Kidney (tissue), 14 donors: ENCODE results near the gene PRAC1. TPM values are rescaled to one million over a fixed set of nuclear protein-coding genes. Genes with fewer than 3 reads are reported as not detected.

Experiments
- DNase-seq, 5 donors: peaks; one replicate each; pipeline ENCODE4 v3.0.0-alpha.2; 2013 to 2020
- FAIRE-seq: peaks from 2 replicates; lab custom pipeline; 2012; peaks lifted over from hg19 to GRCh38; lab: Jason Lieb, UNC
- H3K27ac ChIP-seq, 2 donors: one replicate each; pipeline ENCODE4 v1.7.0; 2013; ENCODE audit warnings: low read depth in 2 of 2, low read length in 2 of 2, inconsistent platforms in 1 of 2
- H3K27me3 ChIP-seq: one replicate; pipeline ENCODE4 v1.7.1; 2013; ENCODE audit warnings: low read length, inconsistent platforms; ENCODE audit not compliant: control insufficient read depth, insufficient read depth
- H3K36me3 ChIP-seq, 3 donors: one replicate each; pipeline versions ENCODE4 v1.7.0 to v1.7.1; 2013; ENCODE audit warnings: low read length in 3 of 3, control low read depth in 1 of 3, inconsistent platforms in 1 of 3; ENCODE audit not compliant: insufficient read depth in 3 of 3, control insufficient read depth in 2 of 3
- H3K4me1 ChIP-seq, 3 donors: one replicate each; pipeline versions ENCODE4 v1.7.0 to v1.7.1; 2013; ENCODE audit warnings: low read length in 3 of 3, inconsistent platforms in 1 of 3, low read depth in 1 of 3; ENCODE audit not compliant: control insufficient read depth in 2 of 3, insufficient read depth in 2 of 3
- H3K4me3 ChIP-seq, 3 donors: one replicate each; pipeline versions ENCODE4 v1.7.0 to v1.8.1; 2013; ENCODE audit warnings: low read length in 3 of 3, control low read depth in 1 of 3, inconsistent platforms in 1 of 3
- H3K9ac ChIP-seq, 3 donors: one replicate each; pipeline versions ENCODE4 v1.7.0 to v1.7.1; 2013; ENCODE audit warnings: low read length in 3 of 3, control low read depth in 1 of 3, inconsistent platforms in 1 of 3
- H3K9me3 ChIP-seq, 3 donors: one replicate each; pipeline versions ENCODE4 v1.7.0 to v1.7.1; 2013; ENCODE audit warnings: low read length in 3 of 3, control low read depth in 1 of 3, inconsistent platforms in 1 of 3; ENCODE audit not compliant: control insufficient read depth in 2 of 3, insufficient read depth in 1 of 3
- intact Hi-C: fragments of 100-400 bp; cut with DNase I; formaldehyde crosslinking; loops from one replicate; pipeline ENCODE4 v1.11.1; 2022
- polyA plus RNA-seq: library from polyadenylated mRNA; stranded (reverse); fragments of 350-450 nt; fragmentation: Illumina TruSeq; extraction: RNeasy Lipid Tissue Mini Kit (QIAGEN cat#74804); gene quantifications from one replicate; pipeline ENCODE4 v1.2.3, GENCODE V29; 2014; ENCODE audit warnings: low read depth, low replicate concordance; ENCODE audit not compliant: insufficient read depth
- total RNA-seq: library from RNA; stranded (reverse); fragmentation: NEBNext Ultra II Directional; extraction: Animal tissue kit (Norgen Biotek cat#: 25700); gene quantifications from one replicate; pipeline ENCODE4 v1.2.1, GENCODE V29; 2021
- TF ChIP-seq, protein P1 (sequence below): IDR thresholded peaks from 3 replicates; pipeline ENCODE4 v1.5.1; 2012; ENCODE audit warnings: mild to moderate bottlenecking, moderate library complexity, borderline replicate concordance; ENCODE audit not compliant: insufficient read depth; ENCODE audit errors: extremely low read depth
- donor health status: control.
- donor health status: control.
- donor health status: control.
- donor health status: control.
- donor health status: control.
- donor health status: DM: yes; HTN: yes; CAD: no.
- donor health status: Normal renal cell carcinoma (clear cell type).

The PRAC1 gene
- total and polyA plus RNA-seq, 2 donors from 2014 or later = not detected

DNA sequence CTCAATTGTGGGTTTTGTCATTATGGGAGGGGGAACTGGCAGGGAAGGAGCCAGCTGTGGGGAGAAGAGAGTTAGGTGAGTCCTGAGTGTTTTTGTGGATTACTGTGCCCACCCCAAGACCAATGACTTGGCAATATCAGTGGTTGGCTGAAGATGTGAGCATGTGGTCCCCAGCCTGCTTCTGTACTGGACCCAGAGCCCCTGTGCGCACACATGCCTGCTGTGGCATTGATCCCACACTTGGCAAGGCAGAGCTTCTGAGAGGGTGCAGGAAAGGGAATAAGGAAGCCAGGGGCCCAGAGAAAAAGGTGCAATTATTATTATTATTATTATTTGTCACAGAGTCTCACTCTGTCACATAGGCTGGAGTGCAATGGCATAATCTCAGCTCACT lies 1.3 kb downstream of the PRAC1 start:
- FAIRE-seq = no peak

DNA sequence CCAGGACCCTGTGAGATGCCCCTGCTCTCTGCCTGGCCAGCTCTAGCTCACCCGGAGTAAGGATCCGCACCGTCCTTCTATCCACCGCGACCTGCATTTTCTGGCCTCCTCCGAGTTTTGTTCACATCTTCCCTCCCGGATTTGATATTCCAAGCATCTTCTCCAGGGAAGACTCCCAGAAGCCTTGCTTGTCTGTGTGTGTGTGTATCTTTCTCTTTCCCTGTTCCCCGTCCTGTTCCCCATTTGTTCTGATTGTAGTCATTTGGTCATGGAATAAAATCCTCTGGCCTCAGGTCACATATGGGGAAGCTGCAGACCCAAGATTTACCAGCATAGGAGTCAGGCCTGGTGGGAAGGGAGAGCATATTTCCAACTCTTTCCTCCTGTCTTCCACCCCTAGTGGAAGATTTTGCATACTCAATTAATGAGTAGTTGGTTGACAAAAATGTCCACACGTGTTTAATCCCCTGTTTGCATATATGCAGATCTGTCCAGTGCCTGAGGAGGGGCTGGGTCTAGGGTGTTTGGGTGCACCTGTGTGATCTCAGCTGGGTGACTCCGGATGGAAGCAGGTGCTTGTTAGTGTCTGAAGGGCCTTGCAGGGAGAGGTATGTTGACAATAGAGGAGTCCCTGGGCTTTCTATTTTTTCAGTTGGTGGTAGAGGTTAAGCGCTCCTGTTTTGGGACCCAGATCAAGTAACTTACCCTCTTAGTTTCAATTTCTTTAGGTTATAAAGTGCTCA lies 1.9 kb downstream of the PRAC1 start:
- no peak for FAIRE-seq

More for the DNA sequence above, 1.3 kb downstream of the PRAC1 start:
- H3K27me3 ChIP-seq = peaks cover 89% of the 10 kb centered on the region
- no peaks in the 10 kb centered on the region for H3K36me3 ChIP-seq
- no peaks in the 10 kb centered on the region for H3K9me3 ChIP-seq
- H3K4me3 ChIP-seq = no peak overlapping the region
- TF ChIP-seq, protein P1, sequence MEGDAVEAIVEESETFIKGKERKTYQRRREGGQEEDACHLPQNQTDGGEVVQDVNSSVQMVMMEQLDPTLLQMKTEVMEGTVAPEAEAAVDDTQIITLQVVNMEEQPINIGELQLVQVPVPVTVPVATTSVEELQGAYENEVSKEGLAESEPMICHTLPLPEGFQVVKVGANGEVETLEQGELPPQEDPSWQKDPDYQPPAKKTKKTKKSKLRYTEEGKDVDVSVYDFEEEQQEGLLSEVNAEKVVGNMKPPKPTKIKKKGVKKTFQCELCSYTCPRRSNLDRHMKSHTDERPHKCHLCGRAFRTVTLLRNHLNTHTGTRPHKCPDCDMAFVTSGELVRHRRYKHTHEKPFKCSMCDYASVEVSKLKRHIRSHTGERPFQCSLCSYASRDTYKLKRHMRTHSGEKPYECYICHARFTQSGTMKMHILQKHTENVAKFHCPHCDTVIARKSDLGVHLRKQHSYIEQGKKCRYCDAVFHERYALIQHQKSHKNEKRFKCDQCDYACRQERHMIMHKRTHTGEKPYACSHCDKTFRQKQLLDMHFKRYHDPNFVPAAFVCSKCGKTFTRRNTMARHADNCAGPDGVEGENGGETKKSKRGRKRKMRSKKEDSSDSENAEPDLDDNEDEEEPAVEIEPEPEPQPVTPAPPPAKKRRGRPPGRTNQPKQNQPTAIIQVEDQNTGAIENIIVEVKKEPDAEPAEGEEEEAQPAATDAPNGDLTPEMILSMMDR = no peak
- no peak overlapping the region for H3K27ac ChIP-seq
- DNase-seq = no peak
- no peak overlapping the region for H3K9ac ChIP-seq
- H3K4me1 ChIP-seq = peaks cover 0 to 7% (median 0%) of the 10 kb centered on the region in 3 donors
- intact Hi-C loops = loop anchor here (10.0 kb wide), 1 partner anchor 74 kb away; no protein-coding TSS in a partner anchor

DNA sequence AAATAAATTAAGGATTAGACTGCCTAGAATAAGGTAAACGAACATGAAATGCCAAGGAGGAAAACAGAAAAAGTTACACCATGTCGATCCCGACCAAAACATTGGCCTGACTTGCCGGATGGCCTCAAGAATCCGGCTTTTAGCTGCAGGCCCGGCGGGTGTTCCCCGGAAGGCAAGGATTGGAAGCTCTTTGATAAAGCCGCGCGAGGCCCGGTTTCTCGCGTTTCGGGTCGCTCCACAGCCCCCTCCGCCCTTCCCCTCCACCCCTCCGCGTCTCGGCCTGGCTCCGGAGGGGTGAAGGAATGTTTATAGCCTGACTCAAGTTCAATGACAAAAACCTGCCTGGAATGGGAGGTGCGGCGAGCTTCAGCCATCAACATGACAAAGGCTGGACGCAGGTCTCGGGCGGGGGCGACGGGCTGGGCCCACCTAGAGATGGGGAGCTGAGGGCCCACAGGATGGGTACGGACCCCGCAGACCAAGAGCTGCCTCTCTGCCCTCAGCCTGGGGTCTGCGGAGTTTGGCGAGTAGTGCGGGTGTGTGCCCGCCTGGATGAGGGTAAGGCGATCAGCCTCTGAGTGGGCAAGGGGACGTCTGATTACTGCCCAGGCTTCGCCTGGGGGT lies 2.6 kb downstream of the PRAC1 start:
- Histone ChIP-seq H3K4me1 (peaks cover 0 to under 1% (median 0%) of the 10 kb centered on the region in 3 donors), H3K27me3 (peaks cover 85% of the 10 kb centered on the region), H3K27ac (no peak overlapping the region), H3K9ac (no peak overlapping the region), H3K9me3 (no peaks in the 10 kb centered on the region), H3K36me3 (no peaks in the 10 kb centered on the region), H3K4me3 (no peak overlapping the region)
- TF ChIP-seq, protein P1 = no peak
- no peak for FAIRE-seq
- intact Hi-C loops = loop anchor here (10.0 kb wide), 1 partner anchor 75 kb away; no protein-coding TSS in a partner anchor
- DNase-seq = peak in 3 of 5 donors; percentile 59 to 65 (median 63)

More for the DNA sequence above, 1.9 kb downstream of the PRAC1 start:
- peaks cover 0 to 5% (median 0%) of the 10 kb centered on the region in 3 donors for H3K4me1 ChIP-seq
- no peak overlapping the region for H3K9ac ChIP-seq
- H3K27me3 ChIP-seq = peaks cover 88% of the 10 kb centered on the region
- no peaks in the 10 kb centered on the region for H3K9me3 ChIP-seq
- intact Hi-C loops = loop anchor here (10.0 kb wide), 1 partner anchor 74 kb away; no protein-coding TSS in a partner anchor
- no peaks in the 10 kb centered on the region for H3K36me3 ChIP-seq
- TF ChIP-seq, protein P1 = no peak
- H3K4me3 ChIP-seq = no peak overlapping the region
- no peak overlapping the region for H3K27ac ChIP-seq
- DNase-seq = no peak
